C4-2B (cell line): ENCODE data around the gene ZAP70.

Experiments used
- H3K27ac ChIP-seq: fragments of 450-650 bp; 2 replicates; pipeline ENCODE4 v1.5.1; 2017
- CTCF ChIP-seq: fragments of 450-650 bp; conservative IDR thresholded peaks from 2 replicates; pipeline ENCODE4 v1.5.1; 2017; ENCODE audit warnings: mild to moderate bottlenecking
- ZFX ChIP-seq: fragments of 450-650 bp; IDR thresholded peaks from 2 replicates; pipeline ENCODE4 v1.6.1; 2017

Gene ZAP70

DNA sequence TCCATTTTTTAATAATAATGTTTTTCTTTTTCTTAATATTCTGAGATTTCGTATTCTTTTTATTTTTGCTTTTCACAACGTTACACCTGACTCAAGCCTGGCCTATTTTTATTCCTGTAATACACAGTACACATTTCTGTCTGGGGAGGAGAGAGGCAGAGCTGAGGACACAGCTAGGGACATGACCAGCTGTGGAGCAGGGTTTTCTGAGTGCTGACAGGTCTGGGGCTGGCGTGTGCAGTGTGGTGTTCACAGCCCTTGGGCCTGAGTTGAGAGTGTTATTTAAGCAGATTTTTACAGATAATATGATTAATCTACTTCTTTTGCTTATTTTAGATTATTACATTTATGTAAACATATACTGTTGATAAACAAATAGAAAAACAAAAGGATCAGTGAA, 55.9 kb downstream of the ZAP70 start:
- no peak overlapping the region for H3K27ac ChIP-seq
- no peak for TF ChIP-seq ZFX
- TF ChIP-seq CTCF, result no peak

- no peak overlapping the region for H3K27ac ChIP-seq
- no peak for TF ChIP-seq CTCF
- no peak for TF ChIP-seq ZFX
These were observed 56.3 kb downstream of the ZAP70 start for GRCh38 chr2:97769711-97770110.

GRCh38 chr2:97770445-97770844, 57.1 kb downstream of the ZAP70 start:
- TF ChIP-seq CTCF, result no peak
- H3K27ac ChIP-seq, result no peak overlapping the region

GRCh38 chr2:97774425-97774824, 61.0 kb downstream of the ZAP70 start:
- no peak overlapping the region for H3K27ac ChIP-seq
- TF ChIP-seq ZFX, result no peak
- peak; percentile 65 for TF ChIP-seq CTCF

- no peak for TF ChIP-seq ZFX
- H3K27ac ChIP-seq, result no peak overlapping the region
These were observed 61.7 kb downstream of the ZAP70 start for GRCh38 chr2:97775074-97775473.

DNA sequence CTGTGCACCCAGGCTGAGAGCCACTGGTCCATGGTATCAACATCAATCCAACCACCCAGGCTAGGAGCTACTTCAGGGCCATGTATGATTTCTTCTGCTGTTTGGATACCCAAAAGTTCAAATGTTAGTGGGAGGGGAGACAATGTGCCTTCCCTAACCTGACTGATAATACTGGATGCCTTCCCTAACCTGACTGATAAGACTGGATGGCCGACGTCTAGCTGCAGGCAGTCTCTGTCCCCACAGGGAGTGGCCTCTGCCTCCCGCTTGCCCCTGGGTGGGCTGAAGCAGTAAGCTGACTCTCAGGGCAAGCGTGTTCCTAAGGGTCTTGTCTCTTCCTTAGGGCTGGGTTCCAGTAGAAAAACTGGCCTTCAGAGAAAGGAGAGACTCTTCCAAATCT, 65.8 kb downstream of the ZAP70 start:
- no peak for TF ChIP-seq CTCF
- no peak for TF ChIP-seq ZFX
- H3K27ac ChIP-seq, result no peak overlapping the region

DNA sequence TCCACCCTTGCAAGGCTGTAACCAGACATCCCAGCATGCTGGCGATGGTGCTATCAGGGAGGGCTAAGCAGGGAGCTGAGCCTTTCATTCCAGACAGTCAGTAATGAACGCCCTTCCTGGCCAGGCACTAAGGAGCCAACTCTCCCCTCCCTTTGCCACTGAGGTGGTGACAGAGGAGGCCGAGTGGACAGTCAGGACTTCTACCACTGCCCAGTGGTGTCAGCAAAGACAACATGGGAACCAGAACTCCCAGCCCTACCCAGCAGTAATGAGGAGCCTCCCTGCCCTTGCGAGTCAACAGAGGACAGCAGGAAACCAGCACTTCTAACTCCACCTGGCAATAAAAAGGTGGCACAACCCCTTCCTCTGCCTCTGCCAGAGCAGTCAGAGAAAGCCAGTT, 68.6 kb downstream of the ZAP70 start:
- TF ChIP-seq CTCF (no peak), ZFX (no peak)
- H3K27ac ChIP-seq, result no peak overlapping the region

DNA sequence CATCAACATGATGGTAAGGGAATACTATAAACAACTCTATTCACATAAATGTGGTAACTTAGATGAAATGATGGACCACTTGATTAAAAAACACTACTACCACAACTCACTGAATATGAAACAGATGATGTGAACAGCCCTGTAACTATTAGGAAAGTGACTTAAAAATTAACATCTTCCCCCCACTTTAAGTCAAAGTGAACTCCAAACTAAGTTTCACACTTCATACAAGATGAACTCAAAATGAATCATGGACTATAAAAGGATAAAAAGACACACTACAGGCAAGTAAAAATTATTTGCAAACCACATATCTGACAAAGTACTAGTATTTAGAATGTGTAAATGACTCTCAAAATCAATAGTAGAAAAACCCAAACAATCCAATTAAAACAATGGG, 71.6 kb downstream of the ZAP70 start:
- H3K27ac ChIP-seq, result no peak overlapping the region
- TF ChIP-seq ZFX (no peak), CTCF (no peak)
